NT2/D1 (cell line): ENCODE results near the gene ACSF2.

Experiments
- DNase-seq: peaks from one replicate; pipeline ENCODE4 v3.0.0-alpha.2; 2011; ENCODE audit warnings: low read depth, low spot score
- H3K27me3 ChIP-seq: 2 replicates; pipeline ENCODE4 v1.6.0; 2011; ENCODE audit warnings: mild to moderate bottlenecking; ENCODE audit not compliant: insufficient read length, insufficient read depth
- H3K36me3 ChIP-seq: 2 replicates; pipeline ENCODE4 v1.6.1; 2011; ENCODE audit warnings: mild to moderate bottlenecking, low read length, mixed read lengths; ENCODE audit not compliant: insufficient read depth, insufficient read length
- H3K4me1 ChIP-seq: 2 replicates; pipeline ENCODE4 v1.5.1; 2011; ENCODE audit not compliant: insufficient read depth, insufficient read length
- H3K4me3 ChIP-seq: 2 replicates; pipeline ENCODE4 v1.5.1; 2011; ENCODE audit warnings: low read depth; ENCODE audit not compliant: insufficient read length
- H3K9ac ChIP-seq: 2 replicates; pipeline ENCODE4 v1.6.0; 2011; ENCODE audit warnings: low read depth; ENCODE audit not compliant: insufficient read length
- H3K9me3 ChIP-seq: 2 replicates; pipeline ENCODE4 v1.5.1; 2011; ENCODE audit warnings: mild to moderate bottlenecking, low read length; ENCODE audit not compliant: insufficient read depth
- SUZ12 ChIP-seq: IDR thresholded peaks from 2 replicates; pipeline ENCODE4 v1.6.1; 2011; ENCODE audit not compliant: insufficient read length, insufficient read depth; ENCODE audit errors: extremely low read depth
- YY1 ChIP-seq: IDR thresholded peaks from 2 replicates; pipeline ENCODE4 v1.6.1; 2011; ENCODE audit not compliant: insufficient read length, insufficient read depth
- ZNF274 ChIP-seq: IDR thresholded peaks from 2 replicates; pipeline ENCODE4 v1.6.1; 2011; ENCODE audit warnings: mild to moderate bottlenecking, low read depth, low read length

Gene ACSF2

DNA sequence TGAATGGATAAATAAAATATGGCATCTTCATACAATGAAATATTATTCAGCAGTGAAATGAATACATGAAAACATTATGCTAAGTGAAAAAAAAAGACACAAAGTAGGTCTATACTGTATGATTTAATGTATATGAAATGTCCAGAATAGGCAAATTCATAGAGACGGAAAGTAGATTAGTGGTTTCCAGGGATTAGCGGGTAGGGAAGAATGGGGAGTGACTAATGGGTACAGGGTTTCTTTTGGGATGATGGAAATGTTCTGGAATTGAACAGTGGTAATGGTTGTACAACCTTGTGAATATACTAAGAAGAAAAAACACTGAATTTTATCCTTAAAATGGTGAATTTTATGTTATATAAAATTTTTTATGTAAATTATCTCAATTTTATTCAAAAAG lies 73.7 kb downstream of the ACSF2 start:
- Histone ChIP-seq H3K27me3 (no peaks in the 10 kb centered on the region), H3K4me3 (no peak overlapping the region), H3K9ac (no peak overlapping the region), H3K36me3 (no peaks in the 10 kb centered on the region), H3K4me1 (peaks cover 10% of the 10 kb centered on the region), H3K9me3 (no peaks in the 10 kb centered on the region)
- TF ChIP-seq ZNF274 (no peak), YY1 (no peak), SUZ12 (no peak)
- DNase-seq, result no peak

DNA sequence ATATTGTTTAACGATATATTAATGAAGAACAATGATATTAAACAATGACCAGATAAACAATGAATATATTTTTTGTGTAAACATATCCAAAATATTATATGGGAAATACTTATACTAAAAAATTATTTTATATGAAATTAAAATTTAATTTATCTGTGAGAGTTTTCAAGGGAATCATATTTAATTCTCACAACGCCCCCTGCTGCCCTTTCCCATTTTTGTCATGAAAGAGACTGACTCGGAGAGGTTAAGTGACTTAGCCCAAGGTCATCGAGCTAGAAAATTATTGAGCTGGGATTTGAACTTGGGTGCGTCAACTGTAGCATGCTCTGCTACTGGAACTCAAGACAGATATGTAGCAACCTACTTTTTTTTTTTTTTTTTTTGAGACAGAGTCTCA lies 75.0 kb downstream of the ACSF2 start:
- Histone ChIP-seq H3K27me3 (no peaks in the 10 kb centered on the region), H3K9ac (no peak overlapping the region), H3K9me3 (no peaks in the 10 kb centered on the region), H3K4me3 (no peak overlapping the region), H3K36me3 (no peaks in the 10 kb centered on the region), H3K4me1 (peaks cover 10% of the 10 kb centered on the region)
- TF ChIP-seq SUZ12, result no peak
- TF ChIP-seq YY1, result no peak
- no peak for TF ChIP-seq ZNF274
- no peak for DNase-seq

DNA sequence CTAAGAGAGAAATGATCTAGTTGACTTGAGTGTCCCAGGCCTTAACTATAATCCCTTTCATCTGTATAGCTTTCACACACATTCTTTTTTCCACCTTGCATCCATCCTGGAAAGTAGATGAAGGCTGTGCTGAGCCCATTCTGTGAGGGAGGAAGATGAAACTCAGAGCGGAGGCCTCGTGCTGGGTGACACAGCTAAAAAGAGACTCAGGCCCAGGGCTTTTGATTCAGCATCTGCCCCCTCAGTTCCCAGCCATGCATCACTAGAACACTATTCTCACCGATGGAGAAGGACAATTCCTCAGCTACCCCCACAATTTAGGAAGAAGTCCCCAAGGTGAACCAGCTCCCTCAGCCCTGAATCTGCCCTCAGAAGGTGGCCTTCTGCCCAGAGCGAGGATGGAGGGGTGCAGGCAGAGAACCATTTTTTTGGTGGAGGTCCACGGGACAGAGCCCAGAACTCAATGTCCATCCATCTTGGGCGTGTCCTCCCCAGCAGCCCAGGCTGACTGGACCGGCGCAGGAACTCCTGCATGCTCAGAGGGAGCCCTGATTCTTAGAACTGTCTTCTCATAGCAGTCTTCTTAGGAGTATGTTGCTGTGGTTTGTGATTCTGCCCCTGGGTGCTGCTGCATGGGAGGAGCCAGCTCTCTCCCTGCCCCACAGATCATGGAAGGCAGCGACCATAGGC lies 76.4 kb downstream of the ACSF2 start:
- no peak for DNase-seq
- Histone ChIP-seq H3K4me1 (peaks cover 10% of the 10 kb centered on the region), H3K36me3 (no peaks in the 10 kb centered on the region), H3K4me3 (no peak overlapping the region), H3K9me3 (no peaks in the 10 kb centered on the region), H3K27me3 (no peaks in the 10 kb centered on the region), H3K9ac (no peak overlapping the region)
- TF ChIP-seq SUZ12 (no peak), ZNF274 (no peak), YY1 (no peak)

DNA sequence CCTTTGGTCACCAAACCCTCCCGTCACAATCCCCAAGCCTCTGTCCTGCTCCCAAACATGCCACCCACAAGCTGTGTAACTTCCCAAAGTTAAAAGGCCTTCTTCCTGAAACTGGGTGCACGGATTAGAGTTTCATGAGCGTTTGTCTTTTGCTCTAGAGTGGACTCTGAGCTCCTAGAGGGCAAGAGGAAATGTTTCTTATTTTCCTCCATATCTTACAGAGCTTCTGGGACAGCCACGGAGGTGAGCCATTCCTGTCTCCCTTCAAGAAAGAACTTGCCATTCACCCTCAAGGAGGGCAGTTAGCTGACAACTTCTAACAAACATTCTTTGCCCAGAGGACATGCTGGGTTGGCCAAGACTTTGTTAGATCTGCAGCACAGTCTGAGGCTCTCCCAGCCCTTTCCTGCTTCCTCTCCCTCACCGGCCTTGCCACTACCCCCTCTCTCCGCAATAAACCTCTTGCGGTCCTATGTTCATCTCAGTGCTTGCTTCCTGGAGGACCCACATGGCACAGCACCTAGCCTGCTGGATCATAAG lies 79.6 kb downstream of the ACSF2 start:
- TF ChIP-seq YY1, result no peak
- no peak for TF ChIP-seq ZNF274
- no peak for TF ChIP-seq SUZ12
- DNase-seq, result no peak
- H3K4me3 ChIP-seq, result no peak overlapping the region
- H3K9me3 ChIP-seq, result no peaks in the 10 kb centered on the region
- H3K9ac ChIP-seq, result no peak overlapping the region
- peaks cover 5% of the 10 kb centered on the region for H3K27me3 ChIP-seq
- H3K4me1 ChIP-seq, result peaks cover 13% of the 10 kb centered on the region
- H3K36me3 ChIP-seq, result no peaks in the 10 kb centered on the region

DNA sequence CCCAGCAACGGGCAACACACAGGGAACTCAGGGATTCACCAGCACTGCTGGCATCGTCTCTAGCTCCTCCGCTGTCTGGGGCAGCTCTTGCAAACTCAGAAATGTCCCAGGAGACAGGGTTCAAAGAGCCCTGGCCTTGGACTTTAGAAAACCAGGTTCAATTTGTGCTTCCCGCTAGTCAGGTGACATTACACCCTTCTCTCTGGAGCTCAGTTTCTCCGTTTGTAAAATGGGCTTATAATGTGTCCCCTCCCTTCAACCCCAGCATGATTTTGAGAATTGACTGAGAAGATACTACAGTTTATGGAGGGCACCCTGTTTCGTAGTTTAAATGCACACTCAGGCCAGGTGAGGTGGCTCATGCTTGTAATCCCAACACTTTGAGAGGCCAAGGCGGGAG lies 80.3 kb downstream of the ACSF2 start:
- TF ChIP-seq YY1 (no peak), ZNF274 (no peak), SUZ12 (no peak)
- no peak overlapping the region for H3K4me3 ChIP-seq
- DNase-seq, result no peak
- H3K9me3 ChIP-seq, result no peaks in the 10 kb centered on the region
- no peak overlapping the region for H3K9ac ChIP-seq
- H3K27me3 ChIP-seq, result peaks cover 5% of the 10 kb centered on the region
- no peaks in the 10 kb centered on the region for H3K36me3 ChIP-seq
- H3K4me1 ChIP-seq, result peaks cover 13% of the 10 kb centered on the region

DNA sequence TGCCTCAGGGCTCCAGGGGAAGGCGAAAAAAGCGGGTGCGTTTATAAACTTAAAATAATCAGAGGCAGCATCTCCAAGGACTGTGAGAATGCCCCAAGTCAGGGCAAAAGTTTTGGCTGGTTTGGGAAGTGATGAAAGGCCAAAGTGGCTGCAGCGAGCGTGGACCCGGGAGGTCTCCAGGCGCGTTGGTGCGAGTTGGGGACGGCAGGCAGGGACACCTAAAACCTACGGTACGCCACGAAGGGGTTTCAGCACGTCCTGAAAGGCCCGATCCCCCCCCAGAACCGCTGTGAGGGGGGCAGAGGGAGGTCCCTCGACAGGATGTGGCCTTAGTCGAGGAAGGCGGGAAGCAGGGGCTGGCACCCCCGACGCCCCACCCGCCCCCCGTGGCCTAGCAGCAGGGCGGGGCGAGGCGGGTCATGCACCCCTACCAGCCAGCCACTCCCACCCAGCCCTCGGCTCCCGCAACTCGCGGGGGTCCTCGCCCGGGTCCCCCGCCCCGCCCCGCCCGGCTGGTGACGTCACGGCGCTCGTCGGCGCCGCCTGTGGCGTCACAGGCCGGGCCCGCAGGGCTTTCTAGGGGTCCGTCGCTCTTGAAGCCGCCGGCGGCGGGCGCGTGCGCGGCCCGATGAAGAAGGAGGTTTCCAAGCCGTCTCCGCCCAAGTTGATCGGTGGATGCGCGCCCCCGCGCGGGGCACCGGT lies 82.0 kb downstream of the ACSF2 start, which contains the start of gene MYCBPAP:
TSS of gene MYCBPAP (plus strand) at position 569 of the 702 bp plus-strand sequence. CDS start 236 bp downstream, outside the sequence.
- H3K27me3 ChIP-seq, result peaks cover 5% of the 10 kb centered on the region
- peak within 1 kb of the TSS; percentile 79 for H3K9ac ChIP-seq
- no peak for DNase-seq
- no peak for TF ChIP-seq SUZ12
- no peak for TF ChIP-seq ZNF274
- no peak for TF ChIP-seq YY1
- no peaks in the 10 kb centered on the region for H3K9me3 ChIP-seq
- H3K4me1 ChIP-seq, result peaks cover 10% of the 10 kb centered on the region
- H3K36me3 ChIP-seq, result no peaks in the 10 kb centered on the region
- H3K4me3 ChIP-seq, result peak within 1 kb of the TSS; percentile 53

DNA sequence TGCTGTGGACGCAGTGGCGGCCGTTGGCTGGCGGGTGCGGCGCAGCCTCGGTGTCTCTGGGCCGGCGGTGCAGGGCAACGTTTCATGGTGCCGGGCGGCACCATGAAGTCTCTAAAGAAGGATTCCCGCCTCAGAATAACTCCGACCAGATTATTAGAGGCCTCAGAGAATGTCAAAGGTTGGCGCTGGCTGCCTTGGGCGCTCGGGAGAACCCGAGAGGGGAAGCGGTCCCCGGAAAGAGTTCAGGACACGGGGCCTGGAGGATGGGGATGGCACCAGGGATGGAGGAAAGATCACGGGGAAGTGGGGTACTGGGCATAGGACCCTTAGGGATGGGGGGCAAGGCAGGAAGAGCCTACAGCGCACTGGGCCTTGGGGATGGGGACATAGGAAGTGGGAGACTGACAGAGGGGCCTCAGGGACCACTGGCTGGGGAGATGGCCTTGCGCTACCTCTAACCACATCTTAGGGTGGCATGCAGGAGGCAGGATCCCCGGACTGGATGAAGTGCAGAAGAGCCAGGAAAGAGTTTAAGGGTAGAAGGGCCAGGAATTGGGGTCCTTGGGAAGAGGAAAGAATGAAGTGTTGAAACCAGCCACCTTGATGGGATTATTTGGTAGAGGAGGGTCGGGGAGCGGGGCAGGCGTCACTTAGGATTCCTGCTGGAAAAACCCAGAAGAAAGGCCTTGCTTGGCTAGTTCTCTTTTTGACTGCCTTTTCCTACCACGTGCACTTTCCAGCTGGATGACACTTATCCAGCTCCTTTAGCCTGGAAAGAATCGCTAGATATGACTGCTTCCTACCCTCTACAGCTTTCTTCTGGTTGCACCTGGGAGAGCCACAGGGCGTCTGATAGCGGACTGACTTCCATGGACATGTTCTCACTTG lies 82.8 kb downstream of the ACSF2 start:
- Histone ChIP-seq H3K9me3 (no peaks in the 10 kb centered on the region), H3K9ac (peak overlapping the region; percentile 79), H3K4me3 (peak overlapping the region; percentile 53), H3K4me1 (peaks cover 10% of the 10 kb centered on the region), H3K27me3 (peaks cover 5% of the 10 kb centered on the region), H3K36me3 (no peaks in the 10 kb centered on the region)
- TF ChIP-seq SUZ12 (no peak), ZNF274 (no peak), YY1 (no peak)
- no peak for DNase-seq
